ENCODE data around the gene SMC5.
"Not testable (repeated sequence)": the region's sequence is repeated elsewhere in the genome, so short reads cannot be mapped to it uniquely, and the experiment has no call there.

SMC5 gene

GRCh38 chr9:70258692-70259511, at the start of gene SMC5:
TSS of gene SMC5 (plus strand) at chr9:70258978. CDS start at chr9:70259079, 101 bp downstream.
- peak; percentile 96 for DNase-seq

GRCh38 chr9:70217029-70217428, 41.7 kb upstream of the SMC5 start:
- DNase-seq = no peak

GRCh38 chr9:70218767-70219166, 40.0 kb upstream of the SMC5 start:
- DNase-seq = no peak

- no peak for DNase-seq
These were observed 38.6 kb upstream of the SMC5 start for GRCh38 chr9:70220216-70220615.

GRCh38 chr9:70222354-70222753, 36.4 kb upstream of the SMC5 start:
- DNase-seq = no peak

GRCh38 chr9:70228118-70228517, 30.7 kb upstream of the SMC5 start:
- DNase-seq = no peak

GRCh38 chr9:70228611-70229010, 30.2 kb upstream of the SMC5 start:
- DNase-seq = no peak

GRCh38 chr9:70229026-70229425, 29.8 kb upstream of the SMC5 start:
- DNase-seq = no peak

GRCh38 chr9:70229579-70229978, 29.2 kb upstream of the SMC5 start:
- DNase-seq = peak; percentile 2

- DNase-seq = no peak
These were observed 26.3 kb upstream of the SMC5 start for GRCh38 chr9:70232476-70232875.

GRCh38 chr9:70234208-70234607, 24.6 kb upstream of the SMC5 start:
- DNase-seq = not testable (repeated sequence)

- not testable (repeated sequence) for DNase-seq
These were observed 12.8 kb upstream of the SMC5 start for GRCh38 chr9:70245952-70246351.

- no peak for DNase-seq
These were observed 8.6 kb upstream of the SMC5 start for GRCh38 chr9:70250221-70250620.

GRCh38 chr9:70255486-70255885, 3.3 kb upstream of the SMC5 start:
- no peak for DNase-seq

GRCh38 chr9:70256123-70256551, 2.6 kb upstream of the SMC5 start:
- no peak for DNase-seq

GRCh38 chr9:70257502-70257901, 1.3 kb upstream of the SMC5 start:
- no peak for DNase-seq

- DNase-seq = peak; percentile 23
These were observed 637 bp upstream of the SMC5 start for GRCh38 chr9:70257991-70258691.

- peak; percentile 6 for DNase-seq
These were observed 679 bp downstream of the SMC5 start for GRCh38 chr9:70259512-70259802.

GRCh38 chr9:70260007-70260443, 1.2 kb downstream of the SMC5 start:
- no peak for DNase-seq

GRCh38 chr9:70260606-70261005, 1.8 kb downstream of the SMC5 start:
- no peak for DNase-seq

GRCh38 chr9:70261131-70261870, 2.5 kb downstream of the SMC5 start:
- no peak for DNase-seq

GRCh38 chr9:70262366-70262765, 3.6 kb downstream of the SMC5 start:
- no peak for DNase-seq

- DNase-seq = peak; percentile 7
These were observed 4.2 kb downstream of the SMC5 start for GRCh38 chr9:70262948-70263347.

- DNase-seq = peak; percentile 9
These were observed 4.6 kb downstream of the SMC5 start for GRCh38 chr9:70263421-70263820.

Data from suppressor macrophage treated with lipopolysaccharide for 4 hours (primary cell).